ENCODE results near the gene BRD7.

Gene BRD7

GRCh38 chr16:50388496-50388895, 19.7 kb upstream of the BRD7 start:
- FAIRE-seq = no peak

DNA sequence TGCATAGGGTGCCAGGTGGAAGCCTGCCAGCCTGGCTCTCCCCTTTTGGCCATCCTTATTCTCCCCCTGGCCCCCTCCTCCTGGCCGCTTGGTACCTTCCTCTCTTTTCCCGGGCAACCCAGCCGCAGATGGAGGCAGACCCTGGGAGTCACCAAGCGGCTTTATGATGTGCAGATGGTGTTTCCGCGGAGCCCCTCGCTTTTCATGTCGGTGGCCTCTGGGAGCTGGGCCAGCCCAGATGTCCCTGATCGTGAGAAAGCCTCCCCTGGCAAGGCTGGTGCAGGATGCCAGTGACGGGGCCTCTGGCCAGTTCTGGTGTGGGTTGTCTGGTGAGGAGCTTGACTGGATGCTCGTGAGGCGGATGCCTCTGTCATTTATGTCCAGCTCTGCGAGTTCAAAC, 18.0 kb upstream of the BRD7 start:
- FAIRE-seq = no peak

DNA sequence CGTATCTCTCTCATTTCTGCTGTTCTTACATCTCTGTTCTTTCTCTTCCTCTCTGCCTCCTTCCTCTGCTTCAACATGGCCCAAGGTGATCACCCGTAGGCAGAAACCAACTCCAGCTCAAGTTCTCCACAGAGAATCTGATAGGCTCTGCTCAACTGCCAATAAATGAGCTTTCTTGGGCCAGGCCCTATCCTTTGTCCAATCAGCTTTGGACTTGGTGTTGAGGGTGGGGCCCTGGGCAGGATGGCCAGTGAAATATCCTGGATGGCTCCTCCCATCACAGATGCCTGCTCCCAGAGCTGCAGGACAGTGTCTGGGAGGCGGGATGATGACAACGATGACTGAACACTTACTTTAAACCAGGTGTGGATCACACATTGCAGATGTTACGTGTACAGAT, 17.4 kb upstream of the BRD7 start:
- no peak for FAIRE-seq

- FAIRE-seq = no peak
Measured at GRCh38 chr16:50384500-50385135, 15.8 kb upstream of the BRD7 start.

DNA sequence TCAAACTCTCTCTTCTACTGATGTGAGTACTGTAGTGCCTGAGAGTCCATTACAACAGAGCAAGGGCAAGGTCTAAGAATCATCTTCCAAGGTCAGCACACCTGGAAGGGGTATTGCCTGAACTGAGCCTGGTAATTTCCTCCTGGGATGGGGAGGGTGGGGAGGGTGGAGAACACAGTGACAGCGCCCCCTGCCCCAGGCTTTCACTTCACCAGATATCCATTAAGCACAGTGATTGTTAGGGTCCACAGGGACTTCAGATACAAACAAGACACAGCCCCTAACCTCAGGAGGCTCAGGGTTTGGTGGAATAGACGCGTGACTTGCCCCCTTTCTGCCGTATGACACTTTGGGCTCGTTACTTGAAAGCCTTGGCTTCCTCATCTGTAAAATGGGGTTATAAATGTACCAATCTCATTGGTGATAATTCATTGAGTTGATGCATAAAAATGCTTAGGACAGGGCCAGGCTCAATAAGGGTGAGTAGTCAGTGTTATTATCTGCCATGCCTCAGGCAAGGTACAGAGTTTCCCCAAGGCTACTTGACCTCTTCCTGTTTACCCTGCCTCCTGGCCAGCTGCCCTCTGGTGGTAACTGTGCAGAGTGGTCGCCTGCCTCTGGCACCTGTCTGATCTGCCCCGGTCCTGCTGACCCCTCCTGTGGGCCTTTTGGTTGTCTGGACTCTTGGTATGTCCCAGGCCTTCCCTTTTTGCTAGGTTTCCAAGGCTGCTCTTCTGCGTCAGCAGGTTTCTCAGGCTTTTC, 13.1 kb upstream of the BRD7 start:
- FAIRE-seq = no peak

DNA sequence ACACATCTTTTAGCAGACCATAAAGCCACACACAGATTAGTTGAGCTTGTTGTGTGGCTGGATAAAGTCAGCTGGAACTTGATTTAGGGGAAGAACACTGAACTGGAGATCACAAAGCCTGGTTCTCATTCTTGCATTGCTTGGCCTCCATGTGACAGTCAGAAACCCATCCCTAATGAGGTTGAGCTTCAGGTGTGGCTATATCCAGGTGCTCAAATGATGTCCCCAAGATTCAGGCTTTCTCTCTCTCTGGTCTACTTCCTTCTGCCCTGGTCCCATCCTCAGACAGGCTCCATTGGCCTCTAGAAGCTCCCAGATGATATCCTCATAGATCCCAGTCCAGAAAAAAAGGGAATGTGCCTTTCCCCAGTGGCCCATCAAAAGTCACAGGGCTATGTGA, 9.6 kb upstream of the BRD7 start:
- no peak for FAIRE-seq

DNA sequence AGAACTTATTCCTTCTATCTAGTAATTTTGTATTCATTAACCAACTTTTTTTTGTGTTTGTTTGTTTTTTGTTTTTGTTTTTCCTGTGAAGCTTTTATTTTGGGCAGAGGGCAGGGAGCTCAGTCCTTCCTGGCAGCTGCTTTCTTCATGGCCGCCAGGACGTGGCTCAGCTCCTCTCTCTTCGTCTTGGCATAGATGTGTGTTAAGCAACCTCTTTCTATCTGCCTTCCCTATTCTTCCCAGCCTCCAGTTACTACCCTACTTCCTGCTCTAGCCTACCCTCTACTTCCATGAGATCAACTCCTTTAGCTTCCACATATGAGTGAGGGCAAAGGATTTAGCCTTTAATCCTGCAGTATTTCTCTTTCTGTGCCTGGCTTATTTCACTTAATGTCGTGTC, 8.2 kb upstream of the BRD7 start:
- FAIRE-seq = no peak

DNA sequence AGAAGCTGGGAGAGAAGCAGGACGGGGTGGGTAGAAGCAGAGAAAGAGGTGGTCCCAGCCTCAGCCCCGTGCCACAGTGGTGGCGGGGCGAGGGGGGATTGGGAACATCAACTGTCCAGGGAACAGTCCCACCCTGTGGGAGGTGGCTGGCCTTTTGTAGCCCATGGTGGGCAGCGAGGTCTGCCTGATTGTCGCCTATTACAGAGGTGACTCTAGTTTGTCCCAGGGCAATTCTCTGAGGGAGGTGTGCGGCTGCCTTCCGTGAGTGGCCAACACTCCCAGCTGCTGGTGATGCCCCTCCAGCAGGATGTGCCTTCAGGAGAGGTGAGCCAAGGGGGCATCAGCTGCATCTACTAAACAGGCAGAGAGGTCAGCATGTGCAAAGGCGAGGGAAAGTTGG, 5.0 kb upstream of the BRD7 start:
- FAIRE-seq = no peak

- FAIRE-seq = no peak
Measured at GRCh38 chr16:50373345-50373701, 4.5 kb upstream of the BRD7 start.

DNA sequence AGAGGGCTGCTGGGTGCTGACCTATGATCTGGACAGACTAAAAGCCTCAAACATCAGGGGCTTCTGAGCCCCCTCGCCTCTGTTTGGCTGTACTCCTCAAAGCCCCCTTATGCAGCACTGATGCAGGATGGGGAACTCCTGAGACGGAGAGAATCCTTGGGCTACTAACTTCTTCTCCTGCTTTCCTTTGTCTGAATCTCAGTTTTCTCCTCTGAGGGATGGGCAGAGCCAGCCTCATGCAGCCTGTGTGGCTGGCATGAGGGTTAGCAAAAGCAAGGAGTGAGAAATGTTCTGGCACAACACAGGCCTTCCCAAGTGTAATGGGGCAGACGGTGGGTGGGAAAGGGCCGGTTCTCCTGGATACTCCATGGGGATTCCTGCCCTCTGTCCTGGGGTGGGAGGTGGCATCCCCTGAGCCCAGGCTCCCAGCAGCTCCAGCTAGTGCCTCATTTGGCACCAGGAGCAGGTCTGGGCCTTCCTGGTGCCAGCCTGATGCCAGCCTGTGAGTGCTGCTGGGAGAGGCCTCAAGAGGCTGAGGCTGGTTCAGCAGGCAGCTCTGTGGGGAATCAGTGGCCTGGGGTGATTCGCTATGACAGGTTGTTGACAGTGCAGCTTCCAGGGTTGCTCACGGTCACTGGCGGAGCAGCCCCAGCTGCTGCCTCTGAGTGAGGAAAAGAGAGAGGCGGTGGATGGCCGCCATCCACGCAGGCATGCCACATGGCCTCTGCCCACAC, 4.0 kb upstream of the BRD7 start:
- FAIRE-seq = no peak

GRCh38 chr16:50371936-50372595, 3.3 kb upstream of the BRD7 start:
- no peak for FAIRE-seq

DNA sequence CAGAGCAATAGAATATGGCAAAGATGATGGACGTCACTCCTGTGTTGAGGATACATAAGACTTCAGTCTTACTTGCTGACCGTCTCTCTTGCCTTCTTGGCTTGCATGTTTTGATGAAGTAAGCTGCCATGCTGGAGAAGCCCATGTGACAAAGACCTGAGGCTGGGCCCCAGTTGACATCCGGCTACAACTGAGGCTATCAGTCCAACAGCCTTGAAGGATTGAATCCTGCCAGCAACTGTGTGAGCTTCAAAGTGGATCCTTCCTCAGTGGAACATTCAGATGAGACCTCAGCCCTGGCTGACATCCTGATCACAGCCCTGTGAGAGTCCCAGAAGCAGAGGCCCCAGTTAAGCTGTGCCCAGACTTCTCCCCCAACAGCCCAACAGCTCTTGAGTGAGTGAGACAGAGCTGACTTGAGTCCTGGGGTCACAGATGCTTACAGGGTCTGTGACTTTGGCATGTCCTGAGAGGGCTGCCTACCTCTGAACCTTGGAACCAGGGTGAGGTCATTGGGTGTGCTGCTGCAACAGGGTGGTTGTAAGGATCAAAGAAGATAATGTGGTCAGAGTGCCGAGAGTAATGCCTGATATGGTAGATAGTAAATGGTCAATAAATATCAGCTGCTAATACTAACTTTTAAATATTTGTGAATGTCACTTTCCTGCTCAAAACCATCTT, 2.4 kb upstream of the BRD7 start:
- no peak for FAIRE-seq

DNA sequence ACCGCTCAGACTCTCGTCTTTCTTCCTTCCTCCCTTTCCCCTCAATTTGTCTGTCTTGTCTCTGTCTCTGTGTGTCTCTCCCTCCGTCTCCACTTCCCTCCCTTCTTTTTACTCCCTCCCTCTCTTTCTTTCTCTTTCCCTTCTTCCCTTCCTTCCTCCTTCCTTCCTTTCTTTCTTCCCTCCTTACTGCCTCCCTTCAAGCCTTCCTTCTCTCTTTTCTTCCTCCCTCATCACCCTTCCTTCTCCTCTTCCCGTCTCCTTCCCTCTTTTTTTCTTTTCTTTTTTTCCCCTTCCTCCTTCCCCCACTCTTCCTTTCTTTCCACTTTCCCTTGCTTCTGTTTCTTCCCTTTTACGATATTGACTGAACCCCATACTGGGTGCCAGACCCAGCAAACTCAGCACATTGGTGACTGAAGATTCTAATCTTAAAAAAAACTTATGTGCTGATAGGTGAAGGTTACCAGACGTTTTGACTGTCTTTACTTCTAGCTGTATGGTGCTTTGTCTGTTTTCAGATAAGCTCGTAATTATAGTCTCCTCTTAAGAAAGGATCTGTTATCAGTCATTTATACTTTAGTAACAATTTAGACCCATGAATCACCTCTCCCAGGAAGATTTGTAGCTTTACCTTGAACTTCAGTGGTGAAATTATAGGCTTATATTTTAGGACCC, 481 bp upstream of the BRD7 start:
- no peak for FAIRE-seq

GRCh38 chr16:50367777-50368409, 895 bp downstream of the BRD7 start:
- no peak for FAIRE-seq

- no peak for FAIRE-seq
Measured at GRCh38 chr16:50365791-50366575, 2.8 kb downstream of the BRD7 start.

- FAIRE-seq = no peak
Measured at GRCh38 chr16:50363656-50364055, 5.1 kb downstream of the BRD7 start.

DNA sequence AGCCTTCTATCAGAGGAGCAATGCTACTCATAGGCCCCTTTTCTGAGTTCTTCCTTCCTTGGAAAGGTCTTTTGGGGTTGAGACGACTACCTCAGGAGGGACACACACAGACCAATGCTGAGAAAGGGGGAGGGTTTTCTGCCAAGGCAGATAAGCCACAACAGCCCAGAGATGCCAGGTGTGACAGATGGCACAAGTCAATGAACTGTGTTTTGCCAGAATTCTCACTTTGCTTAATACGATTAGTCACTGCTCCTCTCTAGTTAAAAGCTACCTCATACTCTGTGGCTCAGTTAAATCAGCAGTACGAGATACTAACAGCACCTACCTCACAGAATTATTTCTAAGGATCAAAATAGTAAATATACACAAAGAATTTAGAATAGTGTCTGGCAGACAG, 8.0 kb downstream of the BRD7 start:
- no peak for FAIRE-seq

DNA sequence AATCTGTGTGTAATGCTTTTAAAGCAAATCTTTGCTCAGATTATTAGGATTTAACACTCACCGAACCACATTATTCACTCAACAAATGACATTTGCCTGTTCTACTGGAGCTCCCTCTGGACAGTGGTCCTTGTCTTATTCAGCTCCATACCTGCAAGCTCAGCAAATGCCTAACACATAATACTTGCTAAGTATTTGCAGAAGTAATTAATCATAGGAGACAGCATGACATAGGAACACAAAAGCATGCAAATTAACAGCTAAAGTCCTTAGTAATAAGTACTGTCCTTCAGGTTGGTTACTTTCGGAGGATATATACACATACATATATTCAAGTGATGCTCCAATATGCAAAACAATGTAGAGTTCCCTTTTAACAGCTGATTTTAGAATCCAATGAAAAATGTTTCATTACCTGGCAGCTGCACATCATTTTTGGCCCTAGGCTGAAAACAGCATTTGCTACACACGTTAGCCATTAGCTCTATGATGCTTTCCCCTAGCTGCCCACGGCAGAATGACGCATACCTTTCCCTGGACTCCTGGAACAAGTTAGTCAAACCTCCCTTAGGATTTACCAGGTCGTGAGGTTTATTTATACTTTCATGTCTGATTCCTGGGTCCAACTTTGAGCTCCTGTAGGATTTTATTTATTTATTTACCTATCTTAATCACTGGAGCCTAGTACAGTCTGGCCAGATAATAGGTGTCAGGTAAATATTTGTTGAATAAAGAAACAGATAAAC, 8.6 kb downstream of the BRD7 start:
- FAIRE-seq = no peak

DNA sequence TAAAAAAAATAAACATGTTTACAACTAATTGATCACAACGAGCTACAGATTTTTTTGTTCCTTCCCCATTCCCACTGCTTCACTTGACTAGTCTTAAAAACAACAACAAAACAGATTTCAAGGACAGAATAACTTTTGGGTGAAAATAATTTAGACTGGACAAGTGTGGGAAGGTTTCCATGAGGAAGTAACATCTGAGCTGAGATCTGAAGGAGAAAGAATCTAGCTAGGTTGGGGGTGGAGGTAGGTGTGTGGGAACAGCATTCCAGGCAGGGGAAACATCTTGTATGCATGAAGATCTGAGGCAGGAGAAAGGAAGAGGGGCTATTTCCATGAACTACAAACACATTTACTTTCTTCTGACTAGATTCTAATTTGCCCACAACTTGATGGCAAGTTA, 9.2 kb downstream of the BRD7 start:
- no peak for FAIRE-seq

All from A204.1 (cell line).